NCI-H82 treated with DMSO at 0.1 percent for 48 hours (cell line): ENCODE measurements around the gene SERINC5.
"Not testable (repeated sequence)": the region's sequence is repeated elsewhere in the genome, so short reads cannot be mapped to it uniquely, and the experiment has no call there.

Experiments used
- DNase-seq: peaks from one replicate; lab custom pipeline; 2025; ENCODE audit not compliant: unreplicated experiment; lab: John Stamatoyannopoulos, UW

SERINC5 gene

DNA sequence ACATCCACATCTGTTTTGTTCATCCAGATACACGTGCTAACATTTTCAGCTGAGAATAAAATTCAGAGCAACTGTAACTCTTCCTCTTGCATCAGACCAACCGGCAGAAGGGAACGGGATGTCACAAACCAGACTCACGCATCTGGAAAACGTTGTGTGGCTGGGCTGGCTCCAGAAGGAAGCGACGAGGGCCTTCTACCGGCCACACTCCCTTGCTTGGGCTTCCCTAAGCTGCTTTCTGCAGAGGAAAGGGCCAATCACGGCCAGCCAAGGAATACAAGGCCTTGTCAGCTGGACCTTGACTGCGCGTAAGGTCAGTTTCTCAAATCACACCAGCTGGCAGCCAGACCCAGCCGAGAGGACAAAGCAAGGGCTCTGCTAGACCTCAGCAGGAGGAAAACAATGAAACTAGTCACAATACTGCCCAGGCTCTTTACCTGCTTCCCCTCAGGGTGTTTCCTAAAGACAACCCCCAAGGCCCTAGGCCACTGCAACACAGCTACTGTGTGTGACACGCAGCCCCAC is 114.6 kb downstream of the SERINC5 start:
- DNase-seq: no peak

DNA sequence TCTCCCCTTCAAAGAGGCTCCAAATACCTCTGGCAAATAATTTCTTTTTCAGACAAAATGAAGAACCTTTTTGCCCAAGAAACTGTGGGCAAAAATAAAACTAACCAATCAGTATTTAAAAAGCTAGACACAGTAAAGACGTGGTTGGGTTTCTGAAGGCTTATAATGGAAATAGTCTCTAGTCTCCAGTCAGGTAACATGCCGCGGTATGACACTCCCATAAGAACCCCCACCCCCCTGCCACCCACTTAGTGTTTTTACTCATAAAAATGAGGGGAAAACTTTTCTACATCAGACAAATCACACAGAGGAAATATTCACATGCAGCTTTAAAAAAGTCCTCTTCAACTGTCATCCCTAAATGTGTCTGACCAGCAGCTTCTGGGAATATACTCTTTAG is 115.4 kb downstream of the SERINC5 start:
- no peak for DNase-seq

DNA sequence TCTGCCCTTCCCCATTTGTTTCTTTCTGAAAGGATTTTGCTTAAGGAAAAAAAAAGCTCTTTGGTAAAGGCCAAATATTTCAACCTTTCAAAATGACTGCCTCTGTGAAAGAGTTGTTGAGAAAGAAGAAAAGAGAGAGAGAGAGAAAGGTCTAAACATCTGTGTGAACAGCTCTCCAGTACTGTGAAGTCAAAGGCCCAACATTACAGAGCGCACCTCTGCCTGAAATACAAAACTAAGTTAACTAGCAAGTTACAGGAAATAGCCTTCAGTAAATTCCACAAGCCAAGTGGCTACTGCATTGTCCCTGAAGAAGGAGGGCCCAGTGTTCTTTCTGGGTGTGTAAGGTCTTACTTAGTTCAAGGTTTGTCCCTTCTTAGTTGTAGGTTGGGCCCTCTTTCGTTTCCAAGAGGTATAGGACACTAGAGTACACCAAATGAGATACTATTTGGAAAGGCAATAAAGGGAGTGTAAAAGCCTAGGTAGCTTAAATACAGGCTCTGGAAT is 116.3 kb downstream of the SERINC5 start:
- DNase-seq: no peak

GRCh38 chr5:80138486-80138885 is 117.4 kb downstream of the SERINC5 start:
- DNase-seq: no peak

- not testable (repeated sequence) for DNase-seq
Observed at GRCh38 chr5:80136798-80137197, 119.0 kb downstream of the SERINC5 start.

- no peak for DNase-seq
Observed at GRCh38 chr5:80134876-80135275, 121.0 kb downstream of the SERINC5 start.

DNA sequence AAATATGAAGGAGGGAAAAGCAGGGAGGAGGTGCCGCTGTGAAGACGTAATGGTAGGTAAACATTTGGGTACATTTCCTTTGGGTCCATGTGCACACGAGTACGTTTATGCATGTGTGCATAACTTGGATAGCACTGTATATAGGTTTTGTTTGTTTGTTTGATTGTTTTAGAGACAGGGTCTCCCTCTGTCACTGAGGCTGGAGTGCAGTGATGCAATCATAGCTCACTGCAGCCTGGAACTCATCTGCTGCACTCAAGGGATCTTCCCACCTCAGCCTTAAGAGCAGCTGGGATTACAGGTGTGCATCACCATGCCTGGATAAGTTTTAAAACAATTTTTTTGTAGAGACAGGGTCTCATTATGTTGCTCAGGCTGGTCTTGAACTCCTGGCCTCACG is 126.7 kb downstream of the SERINC5 start:
- DNase-seq: no peak

GRCh38 chr5:80128141-80128540 is 127.7 kb downstream of the SERINC5 start:
- DNase-seq: no peak

GRCh38 chr5:80127116-80127552 is 128.7 kb downstream of the SERINC5 start:
- DNase-seq: no peak

- DNase-seq: no peak
Observed at GRCh38 chr5:80125962-80126480, 129.8 kb downstream of the SERINC5 start.

GRCh38 chr5:80125022-80125961 is 130.6 kb downstream of the SERINC5 start:
- no peak for DNase-seq

DNA sequence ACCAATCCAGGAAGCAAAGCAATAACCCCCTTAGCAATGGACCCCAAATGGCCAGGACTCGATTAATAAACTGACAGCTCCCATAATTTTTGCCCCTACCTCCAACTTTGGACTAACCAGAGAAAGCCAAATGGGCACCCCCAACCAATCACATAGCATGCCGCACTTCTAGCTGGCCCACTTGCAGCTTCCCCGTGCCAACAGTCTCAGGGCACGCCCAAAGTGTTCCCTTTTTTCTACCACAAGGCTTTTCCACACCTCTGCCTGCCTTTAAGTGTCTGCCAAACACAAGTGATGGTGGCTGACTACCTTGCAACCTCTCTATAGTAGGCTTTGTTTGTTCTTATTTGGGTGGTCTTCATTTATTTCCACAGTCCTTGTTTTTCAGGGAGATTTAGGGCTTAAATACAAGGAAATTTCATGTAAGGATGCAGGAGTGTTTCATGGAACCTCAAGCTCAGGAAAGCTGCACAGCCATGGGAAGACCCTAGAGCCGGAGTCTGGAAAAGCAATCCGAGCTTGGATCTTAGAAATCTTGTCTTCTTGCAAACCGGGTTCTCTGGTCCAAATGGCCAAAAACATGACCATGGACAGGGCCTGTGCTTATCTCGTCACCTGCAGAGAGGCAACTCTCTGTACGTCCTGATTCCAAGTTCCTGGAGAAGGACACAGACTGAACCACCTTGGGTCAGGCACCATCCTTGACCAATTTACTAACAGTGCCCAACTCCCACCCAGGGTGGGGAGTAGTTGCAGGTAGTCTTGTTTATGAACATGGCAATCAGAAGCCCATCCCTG is 131.5 kb downstream of the SERINC5 start:
- no peak for DNase-seq

DNA sequence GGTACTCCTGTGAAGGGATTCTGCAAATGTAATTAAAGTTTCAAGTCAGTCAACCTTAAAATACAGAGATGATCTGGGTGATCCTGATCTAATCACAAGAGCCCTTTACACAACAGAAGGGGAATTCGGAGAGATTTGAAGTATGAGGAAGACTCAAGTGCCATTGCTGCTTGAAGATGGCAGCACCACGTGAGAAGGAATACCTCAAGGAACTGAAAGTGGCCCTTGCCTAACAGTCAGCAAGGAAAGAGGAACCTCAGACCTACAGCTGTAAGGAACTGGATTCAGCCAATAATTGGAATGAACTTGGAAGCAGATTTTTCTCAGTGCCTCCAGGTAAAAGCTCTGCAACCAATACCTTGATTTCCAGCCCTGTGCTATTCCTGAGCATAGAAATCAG is 133.3 kb downstream of the SERINC5 start:
- DNase-seq: peak; percentile 54

DNA sequence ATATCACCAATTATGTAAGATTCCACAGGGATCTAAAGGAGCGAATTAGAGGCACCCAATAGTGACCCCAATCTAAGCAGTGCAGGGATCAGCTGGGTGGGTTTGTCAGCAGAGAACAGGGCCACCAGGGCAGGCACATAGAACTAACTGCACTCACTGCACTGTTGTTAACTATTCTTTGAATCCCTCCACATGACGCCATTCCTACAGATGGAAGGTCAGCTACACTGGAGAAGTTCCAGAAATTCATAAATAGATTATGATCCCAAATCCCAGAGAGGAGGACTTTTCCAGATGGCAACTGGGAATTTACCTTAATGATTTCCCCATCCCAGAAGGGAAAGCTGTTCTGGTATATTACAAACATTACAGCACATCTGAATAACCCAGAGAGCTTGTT is 136.5 kb downstream of the SERINC5 start:
- DNase-seq: no peak

GRCh38 chr5:80117446-80117845 is 138.4 kb downstream of the SERINC5 start:
- DNase-seq: no peak

DNA sequence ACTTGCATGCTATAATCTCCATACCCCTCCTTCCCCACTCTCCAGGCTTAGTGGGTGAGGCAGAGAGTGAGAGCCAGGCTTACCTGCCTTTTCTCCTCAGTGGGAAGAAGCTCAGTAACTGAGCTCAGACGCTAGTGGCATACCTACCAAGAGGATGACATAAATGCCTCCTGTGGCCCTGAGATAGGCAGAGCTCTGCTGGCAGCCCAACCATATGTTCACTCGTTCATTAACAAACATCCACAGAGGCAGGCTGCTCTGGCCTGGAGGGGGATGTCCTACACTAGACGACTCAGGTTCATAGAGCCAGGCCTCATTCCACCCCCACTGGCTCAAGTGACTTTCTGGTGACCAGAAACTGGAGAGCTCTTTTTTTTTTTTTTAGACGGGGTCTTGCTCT is 139.4 kb downstream of the SERINC5 start:
- no peak for DNase-seq

GRCh38 chr5:80116000-80116399 is 139.8 kb downstream of the SERINC5 start:
- no peak for DNase-seq

- no peak for DNase-seq
Observed at GRCh38 chr5:80114860-80115259, 141.0 kb downstream of the SERINC5 start.

DNA sequence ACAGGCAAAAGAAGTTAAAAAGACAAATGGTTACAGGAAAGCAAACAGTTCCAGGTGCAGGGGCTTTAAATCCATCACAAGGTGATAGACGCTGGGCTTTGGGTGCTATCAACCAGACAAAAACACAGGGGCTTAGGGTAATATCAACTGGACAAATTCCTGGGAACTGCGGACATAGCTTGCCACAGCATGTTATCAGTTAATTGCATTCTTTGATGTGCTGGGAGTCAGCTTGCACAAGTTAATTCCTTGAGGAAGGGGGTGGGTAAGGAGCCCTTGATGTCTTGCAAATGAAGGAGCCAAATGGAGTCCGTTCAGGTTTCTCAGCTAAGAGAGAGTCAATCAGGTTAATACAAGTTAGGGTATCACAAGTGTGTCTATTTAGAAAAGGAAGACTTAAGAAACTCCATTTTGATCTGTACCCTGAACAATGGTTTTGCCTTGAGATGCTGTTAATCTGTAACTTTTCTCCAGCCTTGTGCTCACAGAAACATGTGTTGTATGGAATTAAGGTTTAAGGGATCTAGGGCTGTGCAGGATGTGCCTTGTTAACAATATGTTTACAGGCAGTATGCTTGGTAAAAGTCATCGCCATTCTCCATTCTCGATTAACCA is 144.4 kb downstream of the SERINC5 start:
- peak; percentile 1 for DNase-seq

GRCh38 chr5:80109646-80110478 is 146.0 kb downstream of the SERINC5 start:
- no peak for DNase-seq
